Measurements from ENCODE around the gene OSM.

DNA sequence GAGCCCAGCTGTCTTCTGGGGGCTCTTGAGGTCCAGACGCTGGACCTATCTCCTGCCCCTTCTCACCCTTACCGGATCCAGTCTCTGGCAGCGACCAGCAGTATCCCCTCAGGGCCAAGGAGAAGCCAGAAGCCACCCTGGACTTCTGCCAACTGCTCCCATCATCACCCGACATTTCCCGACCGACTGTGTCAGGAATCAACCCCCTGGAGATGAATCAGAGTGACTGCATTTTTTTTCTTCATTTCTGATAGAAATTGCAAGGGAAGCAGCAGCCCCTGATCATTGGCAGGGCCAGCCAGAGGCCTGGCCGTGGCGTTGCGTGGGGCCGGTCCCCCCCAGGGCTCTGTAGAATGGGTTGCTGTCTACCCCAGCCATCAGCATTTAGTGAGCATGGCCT lies 14.9 kb downstream of the OSM start:
- TF ChIP-seq, protein P1, sequence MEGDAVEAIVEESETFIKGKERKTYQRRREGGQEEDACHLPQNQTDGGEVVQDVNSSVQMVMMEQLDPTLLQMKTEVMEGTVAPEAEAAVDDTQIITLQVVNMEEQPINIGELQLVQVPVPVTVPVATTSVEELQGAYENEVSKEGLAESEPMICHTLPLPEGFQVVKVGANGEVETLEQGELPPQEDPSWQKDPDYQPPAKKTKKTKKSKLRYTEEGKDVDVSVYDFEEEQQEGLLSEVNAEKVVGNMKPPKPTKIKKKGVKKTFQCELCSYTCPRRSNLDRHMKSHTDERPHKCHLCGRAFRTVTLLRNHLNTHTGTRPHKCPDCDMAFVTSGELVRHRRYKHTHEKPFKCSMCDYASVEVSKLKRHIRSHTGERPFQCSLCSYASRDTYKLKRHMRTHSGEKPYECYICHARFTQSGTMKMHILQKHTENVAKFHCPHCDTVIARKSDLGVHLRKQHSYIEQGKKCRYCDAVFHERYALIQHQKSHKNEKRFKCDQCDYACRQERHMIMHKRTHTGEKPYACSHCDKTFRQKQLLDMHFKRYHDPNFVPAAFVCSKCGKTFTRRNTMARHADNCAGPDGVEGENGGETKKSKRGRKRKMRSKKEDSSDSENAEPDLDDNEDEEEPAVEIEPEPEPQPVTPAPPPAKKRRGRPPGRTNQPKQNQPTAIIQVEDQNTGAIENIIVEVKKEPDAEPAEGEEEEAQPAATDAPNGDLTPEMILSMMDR (IDR thresholded peaks at IDR 0.05): no peak
- TF ChIP-seq POLR2AphosphoS5 (IDR thresholded peaks at IDR 0.05): no peak
- no peak for TF ChIP-seq POLR2A (IDR thresholded peaks at IDR 0.05)
